Esophagus muscularis mucosa (tissue), 4 donors: ENCODE data around the gene FBLN1.

Experiments used
- EP300 ChIP-seq: sonication (generic); formaldehyde crosslinking; IDR thresholded peaks from one replicate; pipeline ENCODE4 v1.6.1; 2017; ENCODE audit warnings: antibody characterized with exemption
- POLR2A ChIP-seq: fragments of 450-650 bp; IDR thresholded peaks from one replicate; pipeline ENCODE4 v1.6.1; 2017; ENCODE audit warnings: antibody characterized with exemption, moderate library complexity, mild to moderate bottlenecking, low read depth
- POLR2AphosphoS5 ChIP-seq, 2 donors: sonication (generic); formaldehyde crosslinking; IDR thresholded peaks; one replicate each; pipeline ENCODE4 v1.6.1; 2017; ENCODE audit warnings: antibody characterized with exemption in 2 of 2
- TF ChIP-seq, protein P1 (sequence below), 3 experiments: fragments of 200-600 bp in 2 of 3; fragments of 450-650 bp in 1 of 3; sonication (generic) in 2 of 3; IDR thresholded peaks; one replicate each; pipeline ENCODE4 v1.5.1; 2017 to 2019; ENCODE audit warnings: antibody characterized with exemption in 3 of 3, mild to moderate bottlenecking in 2 of 3, moderate library complexity in 1 of 3

DNA sequence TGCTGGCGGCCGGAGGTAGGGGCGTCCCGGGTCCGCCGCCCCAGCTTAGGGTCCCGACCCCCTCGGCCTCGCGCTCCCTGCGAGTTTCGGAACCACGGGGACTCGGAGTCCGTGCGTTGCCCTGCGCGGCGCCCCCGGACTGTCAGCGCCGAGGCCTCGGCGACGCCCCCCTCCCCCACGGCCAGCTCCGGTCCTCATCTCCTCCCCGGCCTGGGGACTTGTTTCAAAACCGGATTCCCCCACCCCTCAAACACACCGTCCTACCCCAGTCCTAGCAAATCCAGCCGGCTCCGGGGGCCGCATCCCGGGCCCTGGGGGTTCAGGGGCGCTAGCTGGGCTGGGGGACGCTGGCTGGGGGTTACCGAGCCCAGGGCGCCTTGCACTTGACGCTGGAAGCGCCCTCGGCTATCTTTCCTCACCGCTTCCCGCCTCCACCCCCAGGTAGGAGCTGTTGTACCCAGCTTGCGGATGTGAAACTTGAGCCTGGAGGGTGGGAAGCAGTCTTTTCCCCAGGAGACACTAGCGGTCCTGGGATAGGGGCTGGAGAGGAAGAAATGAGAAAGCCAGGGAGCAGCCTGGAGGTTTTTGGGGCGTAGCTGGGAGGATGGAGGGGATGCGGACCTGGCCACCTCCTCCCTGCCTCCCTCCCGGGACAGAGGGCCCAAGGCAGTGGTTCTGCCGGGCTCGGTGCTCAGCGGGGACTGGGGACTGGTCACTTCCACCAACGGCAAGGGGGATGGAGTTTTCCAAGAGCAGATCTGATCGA, 550 bp downstream of the FBLN1 start:
- TF ChIP-seq POLR2A (no peak), POLR2AphosphoS5 (IDR thresholded peaks at IDR 0.05) (no peak), EP300 (no peak)
- TF ChIP-seq, protein P1, sequence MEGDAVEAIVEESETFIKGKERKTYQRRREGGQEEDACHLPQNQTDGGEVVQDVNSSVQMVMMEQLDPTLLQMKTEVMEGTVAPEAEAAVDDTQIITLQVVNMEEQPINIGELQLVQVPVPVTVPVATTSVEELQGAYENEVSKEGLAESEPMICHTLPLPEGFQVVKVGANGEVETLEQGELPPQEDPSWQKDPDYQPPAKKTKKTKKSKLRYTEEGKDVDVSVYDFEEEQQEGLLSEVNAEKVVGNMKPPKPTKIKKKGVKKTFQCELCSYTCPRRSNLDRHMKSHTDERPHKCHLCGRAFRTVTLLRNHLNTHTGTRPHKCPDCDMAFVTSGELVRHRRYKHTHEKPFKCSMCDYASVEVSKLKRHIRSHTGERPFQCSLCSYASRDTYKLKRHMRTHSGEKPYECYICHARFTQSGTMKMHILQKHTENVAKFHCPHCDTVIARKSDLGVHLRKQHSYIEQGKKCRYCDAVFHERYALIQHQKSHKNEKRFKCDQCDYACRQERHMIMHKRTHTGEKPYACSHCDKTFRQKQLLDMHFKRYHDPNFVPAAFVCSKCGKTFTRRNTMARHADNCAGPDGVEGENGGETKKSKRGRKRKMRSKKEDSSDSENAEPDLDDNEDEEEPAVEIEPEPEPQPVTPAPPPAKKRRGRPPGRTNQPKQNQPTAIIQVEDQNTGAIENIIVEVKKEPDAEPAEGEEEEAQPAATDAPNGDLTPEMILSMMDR (IDR thresholded peaks at IDR 0.05) = no peak
